WI38 (cell line): Measurements from ENCODE around the gene SNX25.
"Not testable (repeated sequence)": the region's sequence is repeated elsewhere in the genome, so short reads cannot be mapped to it uniquely, and the experiment has no call there.

ENCODE experiments used
- H3K4me3 ChIP-seq: 2 replicates; pipeline ENCODE4 v1.5.1; 2011; ENCODE audit warnings: low read depth, mild to moderate bottlenecking, control low read depth, low read length
- TF ChIP-seq, protein P1 (sequence below): IDR thresholded peaks from 2 replicates; pipeline ENCODE4 v1.5.1; 2012; ENCODE audit warnings: low read depth, mild to moderate bottlenecking, control low read depth, low read length

The SNX25 gene

DNA sequence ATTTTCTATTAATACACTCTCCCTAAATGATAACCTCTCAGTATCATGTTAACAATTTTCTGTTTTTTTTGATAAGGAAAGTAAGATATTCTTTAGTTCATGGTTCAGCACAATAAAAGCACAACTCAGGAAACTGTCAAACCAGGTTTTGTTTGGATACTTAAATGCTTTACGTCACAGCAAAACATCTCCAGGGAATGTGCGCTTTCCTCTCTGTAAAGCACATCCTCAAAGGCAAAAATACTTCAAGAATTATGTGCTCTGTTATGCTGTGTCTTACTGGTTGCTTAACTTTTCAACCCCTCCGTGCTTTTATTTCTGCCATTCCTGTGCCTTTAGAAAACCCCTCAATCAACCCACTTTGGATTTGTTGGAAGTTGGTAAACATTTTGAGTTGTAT lies 27.8 kb downstream of the SNX25 start:
- TF ChIP-seq, protein P1, sequence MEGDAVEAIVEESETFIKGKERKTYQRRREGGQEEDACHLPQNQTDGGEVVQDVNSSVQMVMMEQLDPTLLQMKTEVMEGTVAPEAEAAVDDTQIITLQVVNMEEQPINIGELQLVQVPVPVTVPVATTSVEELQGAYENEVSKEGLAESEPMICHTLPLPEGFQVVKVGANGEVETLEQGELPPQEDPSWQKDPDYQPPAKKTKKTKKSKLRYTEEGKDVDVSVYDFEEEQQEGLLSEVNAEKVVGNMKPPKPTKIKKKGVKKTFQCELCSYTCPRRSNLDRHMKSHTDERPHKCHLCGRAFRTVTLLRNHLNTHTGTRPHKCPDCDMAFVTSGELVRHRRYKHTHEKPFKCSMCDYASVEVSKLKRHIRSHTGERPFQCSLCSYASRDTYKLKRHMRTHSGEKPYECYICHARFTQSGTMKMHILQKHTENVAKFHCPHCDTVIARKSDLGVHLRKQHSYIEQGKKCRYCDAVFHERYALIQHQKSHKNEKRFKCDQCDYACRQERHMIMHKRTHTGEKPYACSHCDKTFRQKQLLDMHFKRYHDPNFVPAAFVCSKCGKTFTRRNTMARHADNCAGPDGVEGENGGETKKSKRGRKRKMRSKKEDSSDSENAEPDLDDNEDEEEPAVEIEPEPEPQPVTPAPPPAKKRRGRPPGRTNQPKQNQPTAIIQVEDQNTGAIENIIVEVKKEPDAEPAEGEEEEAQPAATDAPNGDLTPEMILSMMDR = no peak
- H3K4me3 ChIP-seq = no peak overlapping the region

DNA sequence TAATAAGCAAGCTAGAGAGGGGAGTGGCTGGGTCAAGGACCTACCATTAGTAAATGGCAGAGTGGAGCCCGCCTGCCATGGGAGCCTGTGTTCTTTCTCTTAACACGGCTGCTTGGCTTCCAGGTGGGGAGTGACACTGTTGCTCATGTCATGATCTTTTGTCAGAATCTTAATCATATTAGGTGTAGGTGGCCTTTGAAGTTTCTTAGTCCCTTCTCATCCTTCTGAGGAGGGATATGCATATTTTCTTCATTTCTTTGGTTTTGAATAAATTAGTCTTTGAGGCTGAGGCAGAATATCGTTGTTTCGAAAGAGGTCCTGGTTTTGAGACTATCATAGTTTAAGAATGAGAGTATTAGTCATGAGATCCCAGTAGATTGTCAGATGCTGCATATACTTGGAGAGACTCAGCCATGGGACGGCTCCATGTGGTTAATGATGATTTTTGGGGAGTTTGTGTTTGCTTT lies 28.9 kb downstream of the SNX25 start:
- TF ChIP-seq, protein P1 = no peak

DNA sequence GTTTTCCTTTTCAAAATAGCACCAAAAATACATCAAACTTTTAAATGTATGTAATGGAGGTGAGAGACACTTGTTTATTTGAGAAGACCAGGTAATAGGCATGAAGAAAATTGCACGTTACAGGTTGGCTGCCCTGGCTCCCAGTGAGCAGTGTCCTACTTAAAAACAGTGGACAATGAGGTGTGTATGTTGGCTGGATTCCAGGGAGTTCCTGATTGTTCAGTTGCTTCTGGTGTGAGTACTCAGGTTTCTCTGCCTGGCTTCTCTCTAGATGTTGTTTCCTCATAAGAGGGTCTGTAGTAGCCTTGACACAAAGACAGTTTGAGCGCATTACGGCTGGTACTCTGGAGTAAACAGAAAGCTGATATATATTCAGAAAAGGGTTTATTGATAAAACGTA lies 29.4 kb downstream of the SNX25 start:
- no peak overlapping the region for H3K4me3 ChIP-seq
- TF ChIP-seq, protein P1 = no peak

More for the DNA sequence above, 28.9 kb downstream of the SNX25 start:
- no peak overlapping the region for H3K4me3 ChIP-seq

DNA sequence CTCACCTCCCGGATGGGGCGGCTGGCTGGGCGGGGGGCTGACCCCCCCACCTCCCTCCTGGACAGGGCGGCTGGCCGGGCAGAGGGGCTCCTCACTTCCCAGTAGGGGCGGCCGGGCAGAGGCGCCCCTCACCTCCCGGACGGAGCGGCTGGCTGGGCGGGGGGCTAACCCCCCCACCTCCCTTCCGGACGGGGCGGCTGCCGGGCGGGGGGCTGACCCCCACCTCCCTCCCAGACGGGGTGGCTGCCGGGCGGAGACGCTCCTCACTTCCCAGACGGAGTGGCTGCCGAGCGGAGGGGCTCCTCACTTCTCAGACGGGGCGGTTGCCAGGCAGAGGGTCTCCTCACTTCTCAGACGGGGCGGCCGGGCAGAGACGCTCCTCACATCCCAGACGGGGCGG lies 31.1 kb downstream of the SNX25 start:
- H3K4me3 ChIP-seq = not testable (repeated sequence)

DNA sequence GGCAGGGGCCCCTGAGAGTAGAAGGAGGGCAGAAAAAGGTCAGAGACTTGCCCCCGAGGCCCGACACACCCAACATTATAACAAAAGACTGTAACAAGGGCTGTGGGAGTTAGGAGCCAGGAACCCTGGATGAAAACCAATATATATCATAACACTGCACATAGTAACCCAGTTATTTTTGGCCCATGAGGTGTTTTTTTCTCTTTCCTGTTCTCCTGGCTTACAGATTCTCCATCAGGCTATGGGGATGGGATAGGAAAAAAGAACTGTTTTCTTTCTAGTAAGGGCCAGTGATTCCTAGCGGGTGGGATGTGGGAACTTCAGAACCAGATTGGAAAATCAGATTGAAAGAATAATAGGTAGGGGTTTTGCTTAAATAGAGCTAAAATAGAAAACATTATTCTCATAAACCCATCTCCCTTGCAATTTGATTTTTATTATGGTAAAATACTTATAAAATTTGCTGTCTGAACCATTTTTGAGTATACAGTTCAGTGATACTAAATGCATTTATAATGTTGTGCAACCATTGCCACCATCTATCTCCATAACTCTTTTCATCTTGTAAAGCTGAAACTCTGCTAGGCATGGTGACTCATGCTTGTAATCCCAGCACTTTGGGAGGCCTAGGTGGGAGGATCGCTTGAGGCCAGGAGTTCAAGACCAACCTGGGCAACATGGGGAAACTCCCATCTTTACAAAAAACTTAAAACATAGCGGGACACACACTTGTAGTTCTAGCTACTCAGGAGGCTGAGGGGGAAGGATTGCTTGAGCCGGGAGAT lies 33.5 kb downstream of the SNX25 start:
- no peak overlapping the region for H3K4me3 ChIP-seq
- TF ChIP-seq, protein P1 = no peak

DNA sequence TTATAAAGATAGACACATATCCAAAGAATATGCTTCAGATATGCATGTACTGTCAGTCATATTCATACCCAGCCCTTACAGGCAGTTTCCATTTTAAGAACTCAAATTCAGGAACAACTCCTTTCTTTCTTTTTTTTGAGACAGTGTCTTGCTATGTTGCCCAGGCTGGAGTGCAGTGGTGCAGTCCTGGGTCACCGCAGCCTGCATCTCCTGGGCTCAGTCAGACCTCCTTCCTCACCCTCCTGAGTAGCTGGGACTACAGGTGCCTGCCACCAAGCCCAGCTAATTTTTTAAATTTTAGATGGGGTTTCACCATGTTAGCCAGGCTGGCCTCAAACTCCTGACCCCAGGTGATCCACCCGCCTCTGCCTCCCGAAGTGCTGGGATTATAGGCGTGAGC lies 34.5 kb downstream of the SNX25 start:
- H3K4me3 ChIP-seq = no peak overlapping the region
- TF ChIP-seq, protein P1 = no peak

DNA sequence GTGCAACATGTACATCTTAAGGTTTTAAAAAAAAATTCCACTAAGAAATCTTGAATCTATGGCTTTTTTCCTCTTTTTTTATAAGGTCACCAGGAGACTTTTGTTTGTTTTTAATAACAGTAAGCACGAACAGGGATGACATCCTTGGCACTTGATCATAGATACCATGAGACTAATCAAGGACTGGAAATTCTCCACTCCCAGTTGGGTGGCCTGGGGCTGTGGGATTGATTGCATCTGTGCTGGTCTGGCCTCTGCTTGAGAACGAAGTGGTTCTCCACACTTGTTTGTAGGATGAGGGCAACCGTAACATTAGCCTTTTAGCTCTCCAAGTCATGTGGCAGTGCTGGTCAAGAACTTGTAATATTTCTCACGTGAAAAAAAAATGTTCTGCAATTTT lies 35.4 kb downstream of the SNX25 start:
- TF ChIP-seq, protein P1 = no peak
- no peak overlapping the region for H3K4me3 ChIP-seq

DNA sequence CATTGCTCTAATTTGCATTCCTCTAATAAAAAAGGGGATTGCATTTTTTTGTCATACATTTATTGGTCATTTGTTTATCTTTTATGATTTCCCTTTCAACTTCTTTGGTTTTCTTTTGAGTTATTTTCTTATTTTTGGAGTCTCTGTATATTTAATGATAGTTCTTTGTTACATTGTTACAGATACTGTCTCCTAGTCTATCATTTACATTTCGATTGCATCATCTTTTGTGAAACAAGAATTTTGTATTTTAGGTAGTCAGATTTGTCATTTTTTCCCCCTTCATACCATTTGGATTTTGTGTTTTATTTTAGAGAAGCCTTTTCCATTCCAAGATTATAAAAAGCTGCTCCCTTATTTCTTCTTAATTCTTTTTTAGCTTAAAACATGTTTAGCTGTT lies 37.1 kb downstream of the SNX25 start:
- TF ChIP-seq, protein P1 = no peak
- H3K4me3 ChIP-seq = no peak overlapping the region
